Body of pancreas (tissue), 4 donors: ENCODE results near the gene FERMT3.

Experiments used
- POLR2A ChIP-seq, 3 donors: fragments of 450-650 bp; IDR thresholded peaks; one replicate each; pipeline ENCODE4 v1.6.1; 2016; ENCODE audit warnings: antibody characterized with exemption in 3 of 3, mild to moderate bottlenecking in 2 of 3
- TF ChIP-seq, protein P1 (sequence below), 7 experiments: fragments of 450-650 bp in 4 of 7; fragments of 200-600 bp in 3 of 7; sonication (generic) in 3 of 7; IDR thresholded peaks; one replicate each; pipeline ENCODE4 v1.5.1; 2016 to 2019; ENCODE audit warnings: antibody characterized with exemption in 7 of 7

DNA sequence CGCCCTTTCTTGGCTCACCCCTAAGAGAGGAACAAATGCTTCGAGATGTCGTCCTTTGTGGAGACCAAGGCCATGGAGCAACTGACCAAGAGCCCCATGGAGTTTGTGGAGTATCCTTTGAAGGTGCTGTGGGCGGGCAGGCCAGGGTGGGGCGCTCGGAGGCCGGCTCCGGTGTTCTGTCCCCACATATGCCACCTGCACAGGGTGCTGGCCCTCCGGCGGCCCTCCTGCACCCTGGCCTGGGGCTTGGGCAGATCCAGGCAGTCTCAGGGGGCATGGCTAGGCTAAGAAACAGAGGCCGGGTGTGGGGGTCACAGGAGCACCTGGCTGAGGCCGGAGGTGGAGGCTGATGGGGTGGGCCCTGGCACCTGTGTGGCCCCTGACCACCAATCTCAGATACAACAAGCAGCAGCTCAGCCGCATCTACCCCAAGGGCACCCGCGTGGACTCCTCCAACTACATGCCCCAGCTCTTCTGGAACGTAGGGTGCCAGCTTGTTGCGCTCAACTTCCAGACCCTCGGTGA is 55.1 kb downstream of the FERMT3 start:
- TF ChIP-seq, protein P1, sequence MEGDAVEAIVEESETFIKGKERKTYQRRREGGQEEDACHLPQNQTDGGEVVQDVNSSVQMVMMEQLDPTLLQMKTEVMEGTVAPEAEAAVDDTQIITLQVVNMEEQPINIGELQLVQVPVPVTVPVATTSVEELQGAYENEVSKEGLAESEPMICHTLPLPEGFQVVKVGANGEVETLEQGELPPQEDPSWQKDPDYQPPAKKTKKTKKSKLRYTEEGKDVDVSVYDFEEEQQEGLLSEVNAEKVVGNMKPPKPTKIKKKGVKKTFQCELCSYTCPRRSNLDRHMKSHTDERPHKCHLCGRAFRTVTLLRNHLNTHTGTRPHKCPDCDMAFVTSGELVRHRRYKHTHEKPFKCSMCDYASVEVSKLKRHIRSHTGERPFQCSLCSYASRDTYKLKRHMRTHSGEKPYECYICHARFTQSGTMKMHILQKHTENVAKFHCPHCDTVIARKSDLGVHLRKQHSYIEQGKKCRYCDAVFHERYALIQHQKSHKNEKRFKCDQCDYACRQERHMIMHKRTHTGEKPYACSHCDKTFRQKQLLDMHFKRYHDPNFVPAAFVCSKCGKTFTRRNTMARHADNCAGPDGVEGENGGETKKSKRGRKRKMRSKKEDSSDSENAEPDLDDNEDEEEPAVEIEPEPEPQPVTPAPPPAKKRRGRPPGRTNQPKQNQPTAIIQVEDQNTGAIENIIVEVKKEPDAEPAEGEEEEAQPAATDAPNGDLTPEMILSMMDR (IDR thresholded peaks at IDR 0.05), result no peak
- no peak for TF ChIP-seq POLR2A (IDR thresholded peaks at IDR 0.05)
